KOPT-K1 (cell line): ENCODE measurements around the gene IFRD1.
"Not testable (repeated sequence)": the region's sequence is repeated elsewhere in the genome, so short reads cannot be mapped to it uniquely, and the experiment has no call there.

Source experiments
- H3K27ac ChIP-seq: fragments of 200-600 bp; sonication (generic); 2 replicates; pipeline ENCODE4 v1.5.1; 2016; ENCODE audit warnings: antibody characterized with exemption, mild to moderate bottlenecking, low read depth, low read length; ENCODE audit not compliant: poor library complexity, severe bottlenecking
- H3K36me3 ChIP-seq: fragments of 200-600 bp; sonication (generic); 2 replicates; pipeline ENCODE4 v1.5.1; 2017; ENCODE audit warnings: antibody characterized with exemption, mild to moderate bottlenecking, low read length, moderate library complexity; ENCODE audit not compliant: insufficient read depth
- H3K9me3 ChIP-seq: fragments of 200-600 bp; sonication (generic); 2 replicates; pipeline ENCODE4 v1.5.1; 2017; ENCODE audit warnings: antibody characterized with exemption, low read length, mild to moderate bottlenecking; ENCODE audit not compliant: insufficient read depth, poor library complexity, severe bottlenecking

The IFRD1 gene

GRCh38 chr7:112453505-112454171, 3.4 kb downstream of the IFRD1 start:
- Histone ChIP-seq H3K36me3 (peaks cover 37% of the 10 kb centered on the region), H3K27ac (no peak overlapping the region), H3K9me3 (no peaks in the 10 kb centered on the region)

- not testable (repeated sequence) for H3K27ac ChIP-seq, H3K9me3 ChIP-seq
- peaks cover 42% of the 10 kb centered on the region for H3K36me3 ChIP-seq
Observed at GRCh38 chr7:112454191-112454590, 3.9 kb downstream of the IFRD1 start.

GRCh38 chr7:112459645-112460044, 9.4 kb downstream of the IFRD1 start:
- peaks cover 97% of the 10 kb centered on the region for H3K36me3 ChIP-seq
- H3K9me3 ChIP-seq = no peaks in the 10 kb centered on the region
- H3K27ac ChIP-seq = no peak overlapping the region

- Histone ChIP-seq H3K27ac (no peak overlapping the region), H3K9me3 (no peaks in the 10 kb centered on the region), H3K36me3 (peaks cover 99% of the 10 kb centered on the region)
Observed at GRCh38 chr7:112462236-112462635, 12.0 kb downstream of the IFRD1 start.

- H3K27ac ChIP-seq = no peak overlapping the region
- H3K36me3 ChIP-seq = peaks cover 99% of the 10 kb centered on the region
- no peaks in the 10 kb centered on the region for H3K9me3 ChIP-seq
Observed at GRCh38 chr7:112467867-112468266, 17.6 kb downstream of the IFRD1 start.

- Histone ChIP-seq H3K36me3 (peaks cover 95% of the 10 kb centered on the region), H3K27ac (no peak overlapping the region), H3K9me3 (no peaks in the 10 kb centered on the region)
Observed at GRCh38 chr7:112470194-112470593, 19.9 kb downstream of the IFRD1 start.

GRCh38 chr7:112476390-112477052, 26.3 kb downstream of the IFRD1 start:
- no peaks in the 10 kb centered on the region for H3K9me3 ChIP-seq
- peaks cover 87% of the 10 kb centered on the region for H3K36me3 ChIP-seq
- H3K27ac ChIP-seq = no peak overlapping the region

- H3K27ac ChIP-seq = no peak overlapping the region
- H3K36me3 ChIP-seq = peaks cover 44% of the 10 kb centered on the region
Observed at GRCh38 chr7:112481121-112481736, 31.0 kb downstream of the IFRD1 start.

GRCh38 chr7:112481833-112482670, 31.8 kb downstream of the IFRD1 start:
- H3K27ac ChIP-seq = no peak overlapping the region
- H3K36me3 ChIP-seq = peaks cover 35% of the 10 kb centered on the region
- no peaks in the 10 kb centered on the region for H3K9me3 ChIP-seq

More at GRCh38 chr7:112481121-112481736, 31.0 kb downstream of the IFRD1 start:
- no peaks in the 10 kb centered on the region for H3K9me3 ChIP-seq

GRCh38 chr7:112484671-112485167, 34.5 kb downstream of the IFRD1 start:
- no peak overlapping the region for H3K27ac ChIP-seq
- H3K36me3 ChIP-seq = peaks cover 11% of the 10 kb centered on the region
- no peaks in the 10 kb centered on the region for H3K9me3 ChIP-seq

- peaks cover under 1% of the 10 kb centered on the region; the same call in 1 of the 2 replicates for H3K36me3 ChIP-seq
- no peak overlapping the region for H3K27ac ChIP-seq
- no peaks in the 10 kb centered on the region for H3K9me3 ChIP-seq
Observed at GRCh38 chr7:112485766-112486165, 35.5 kb downstream of the IFRD1 start.

GRCh38 chr7:112487457-112488263, 37.4 kb downstream of the IFRD1 start:
- Histone ChIP-seq H3K36me3 (no peaks in the 10 kb centered on the region), H3K27ac (no peak overlapping the region), H3K9me3 (no peaks in the 10 kb centered on the region)

GRCh38 chr7:112488264-112488552, 37.9 kb downstream of the IFRD1 start:
- Histone ChIP-seq H3K27ac (no peak overlapping the region), H3K36me3 (no peaks in the 10 kb centered on the region), H3K9me3 (no peaks in the 10 kb centered on the region)

GRCh38 chr7:112492186-112492585, 41.9 kb downstream of the IFRD1 start:
- no peak overlapping the region for H3K27ac ChIP-seq
- no peaks in the 10 kb centered on the region for H3K9me3 ChIP-seq
- no peaks in the 10 kb centered on the region for H3K36me3 ChIP-seq
